GM12878 (cell line): ENCODE results near the gene STARD10. TPM values are rescaled to one million over a fixed set of nuclear protein-coding genes. Genes with fewer than 3 reads are reported as not detected.

ENCODE experiments used
- ATAC-seq: fragments of 200-7000 bp; cut with Tn5 transposase; 3 replicates; pipeline ENCODE4 v1.9.1; 2020; ENCODE audit warnings: mild to moderate bottlenecking, moderate library complexity
- BruUV-seq: library from RNA; stranded (reverse); fragments of 400-500 nt; replicated peaks from 2 replicates; lab custom pipeline; 2021; lab: Mats Ljungman, UMichigan
- CTCF ChIA-PET: fragments of 300-600 bp; sonication (Branson Sonifier 250); formaldehyde crosslinking; extraction: SDS; loops from one replicate; lab custom pipeline; 2021; ENCODE audit warnings: inconsistent platforms; lab: Yijun Ruan, JAX
- POLR2A ChIA-PET: fragments of 350-600 bp; formaldehyde crosslinking; extraction: SDS; loops from one replicate; lab custom pipeline; 2021; ENCODE audit warnings: inconsistent platforms; lab: Charles Lee
- RAD21 ChIA-PET: fragments of 300-600 bp; sonication (Branson Sonifier 250); formaldehyde crosslinking; loops from one replicate; lab custom pipeline; 2023; ENCODE audit warnings: antibody characterized with exemption; ENCODE audit not compliant: unreplicated experiment; lab: Charles Lee
- SMC1A ChIA-PET: fragments of 300-600 bp; sonication (Branson Sonifier 250); formaldehyde crosslinking; loops from one replicate; lab custom pipeline; 2023; ENCODE audit not compliant: unreplicated experiment, uncharacterized antibody; lab: Charles Lee
- DNase-seq: peaks from one replicate; pipeline ENCODE4 v3.0.0-alpha.2; 2011; ENCODE audit warnings: low read depth, low spot score
- FAIRE-seq: peaks from 3 replicates; lab custom pipeline; 2011; peaks lifted over from hg19 to GRCh38; lab: Jason Lieb, UNC
- H2AFZ ChIP-seq: 2 replicates; pipeline ENCODE4 v1.6.0; 2011; ENCODE audit warnings: low read depth, low read length, control low read depth; ENCODE audit not compliant: control insufficient read depth
- H3K27ac ChIP-seq: 2 replicates; pipeline ENCODE4 v1.5.1; 2011; ENCODE audit warnings: control low read depth; ENCODE audit not compliant: control insufficient read depth, insufficient read depth
- H3K27me3 ChIP-seq, 2 experiments: replicated peaks in 1 of 2; 2 replicates each; pipeline versions ENCODE4 v1.6.0 to v1.6.1; 2011; ENCODE audit warnings: low read length in 1 of 2; ENCODE audit not compliant: control insufficient read depth in 2 of 2, insufficient read depth in 2 of 2
- H3K36me3 ChIP-seq, 2 experiments: 2 replicates each; pipeline ENCODE4 v1.5.1; 2011; ENCODE audit warnings: low read length in 1 of 2; ENCODE audit not compliant: control insufficient read depth in 2 of 2, insufficient read depth in 2 of 2
- H3K4me1 ChIP-seq: 2 replicates; pipeline ENCODE4 v1.6.1; 2011; ENCODE audit warnings: mild to moderate bottlenecking, low read length, moderate library complexity, mixed read lengths; ENCODE audit not compliant: control insufficient read depth, insufficient read depth
- H3K4me2 ChIP-seq: 2 replicates; pipeline ENCODE4 v1.6.0; 2011; ENCODE audit warnings: control low read depth; ENCODE audit not compliant: control insufficient read depth, insufficient read depth
- H3K4me3 ChIP-seq: fragments of 200-600 bp; sonication (generic); 2 replicates; pipeline ENCODE4 v1.5.1; 2016
- H3K79me2 ChIP-seq: 2 replicates; pipeline ENCODE4 v1.6.0; 2011; ENCODE audit warnings: low read length; ENCODE audit not compliant: control insufficient read depth, insufficient read depth
- H3K9ac ChIP-seq: 2 replicates; pipeline ENCODE4 v1.8.0; 2011; ENCODE audit warnings: low read length, control low read depth, mixed read lengths; ENCODE audit not compliant: control insufficient read depth, insufficient read depth
- H3K9me3 ChIP-seq: replicated peaks from 3 replicates; pipeline ENCODE4 v1.5.1; 2011; ENCODE audit warnings: mild to moderate bottlenecking, low read length; ENCODE audit not compliant: control insufficient read depth, insufficient read depth
- H4K20me1 ChIP-seq: 2 replicates; pipeline ENCODE4 v1.6.0; 2011; ENCODE audit not compliant: control insufficient read depth, insufficient read depth
- ATF7 ChIP-seq: fragments of 450-650 bp; IDR thresholded peaks from 2 replicates; pipeline ENCODE4 v1.6.1; 2016; ENCODE audit warnings: low read depth, mild to moderate bottlenecking
- BHLHE40 ChIP-seq, 2 experiments: fragments of 450-650 bp in 1 of 2; IDR thresholded peaks; 2 replicates each; pipeline ENCODE4 v1.6.1; 2011 to 2017; ENCODE audit warnings: low read depth in 2 of 2, borderline replicate concordance in 1 of 2, improper control_type of control experiment in 1 of 2, low read length in 1 of 2, mild to moderate bottlenecking in 1 of 2
- CBFB ChIP-seq: IDR thresholded peaks from 2 replicates; pipeline ENCODE4 v1.6.1; 2016; ENCODE audit warnings: antibody characterized with exemption, low read depth
- E2F8 ChIP-seq: fragments of 450-650 bp; IDR thresholded peaks from 2 replicates; pipeline ENCODE4 v1.6.1; 2018; ENCODE audit warnings: mild to moderate bottlenecking, low read depth, moderate library complexity; ENCODE audit not compliant: partially characterized antibody
- GATAD2B ChIP-seq: fragments of 450-650 bp; conservative IDR thresholded peaks from 2 replicates; pipeline ENCODE4 v1.6.1; 2017; ENCODE audit warnings: low read depth, mild to moderate bottlenecking, moderate library complexity
- IKZF1 ChIP-seq: fragments of 450-650 bp; conservative IDR thresholded peaks from 2 replicates; pipeline ENCODE4 v1.6.1; 2017; ENCODE audit warnings: antibody characterized with exemption, mild to moderate bottlenecking
- LARP7 ChIP-seq: fragments of 450-650 bp; IDR thresholded peaks from 2 replicates; pipeline ENCODE4 v1.6.1; 2017; ENCODE audit warnings: mild to moderate bottlenecking
- MEF2B ChIP-seq: fragments of 450-650 bp; IDR thresholded peaks from 2 replicates; pipeline ENCODE4 v1.6.1; 2018; ENCODE audit warnings: mild to moderate bottlenecking, moderate library complexity; ENCODE audit not compliant: partially characterized antibody, poor library complexity, severe bottlenecking
- NBN ChIP-seq: fragments of 450-650 bp; IDR thresholded peaks from 2 replicates; pipeline ENCODE4 v1.6.1; 2016
- NFIC ChIP-seq: IDR thresholded peaks from 2 replicates; pipeline ENCODE4 v1.6.1; 2012; ENCODE audit warnings: low read depth, mild to moderate bottlenecking, inconsistent platforms, low read length, moderate library complexity
- NFYA ChIP-seq: IDR thresholded peaks from 2 replicates; pipeline ENCODE4 v1.6.1; 2011; ENCODE audit warnings: low read depth, mild to moderate bottlenecking, low read length, improper control_type of control experiment, borderline replicate concordance
- NR2F1 ChIP-seq: fragments of 450-650 bp; conservative IDR thresholded peaks from 2 replicates; pipeline ENCODE4 v1.6.1; 2017; ENCODE audit warnings: mild to moderate bottlenecking
- RBBP5 ChIP-seq: fragments of 200-600 bp; sonication (generic); conservative IDR thresholded peaks from 2 replicates; pipeline ENCODE4 v1.6.1; 2016
- RFX5 ChIP-seq: IDR thresholded peaks from 2 replicates; pipeline ENCODE4 v1.6.1; 2011; ENCODE audit warnings: low read depth, low read length, improper control_type of control experiment
- ZNF217 ChIP-seq: fragments of 450-650 bp; IDR thresholded peaks from 2 replicates; pipeline ENCODE4 v1.6.1; 2017; ENCODE audit warnings: antibody characterized with exemption, mild to moderate bottlenecking
- ZNF24 ChIP-seq: fragments of 450-650 bp; IDR thresholded peaks from 2 replicates; pipeline ENCODE4 v1.6.1; 2017; ENCODE audit warnings: antibody characterized with exemption, mild to moderate bottlenecking
- ZNF687 ChIP-seq: fragments of 450-650 bp; IDR thresholded peaks from 2 replicates; pipeline ENCODE4 v1.6.1; 2017; ENCODE audit warnings: mild to moderate bottlenecking, moderate library complexity
- WGBS: methylation state at CpG from one replicate; pipeline ENCODE4 v1.1.6; 2016; ENCODE audit warnings: low lambda C conversion rate; ENCODE audit not compliant: insufficient replicate concordance, insufficient coverage; ENCODE audit errors: missing lambda C conversion rate; 5-methylcytosine and 5-hydroxymethylcytosine counted together
- in situ Hi-C: fragments of 300-500 bp; cut with MboI; formaldehyde crosslinking; loops from 9 replicates; pipeline ENCODE4 v1.14.3; 2018; ENCODE audit warnings: mixed read lengths
- intact Hi-C: fragments of 100-400 bp; cut with micrococcal nuclease; formaldehyde crosslinking; loops from one replicate; pipeline ENCODE4 v1.14.2; 2022; ENCODE audit not compliant: unreplicated experiment
- polyA plus RNA-seq, 11 experiments: library from polyadenylated mRNA; depleted of rRNA in 4 of 11; unstranded in 6 of 11; stranded (reverse) in 5 of 11; fragments of >200 nt; fragmentation: Nextera tagmentation in 4 of 11; fragmentation: Illumina TruSeq in 1 of 11; extraction: Ambion mirVana in 4 of 11; extraction: Trizol in 1 of 11; gene quantifications; 1 replicate in 1 of 11; 2 replicates in 10 of 11; pipeline versions ENCODE4 v1.2.1 to v1.2.3, GENCODE V29; 2011 to 2016; ENCODE audit warnings: inconsistent platforms in 2 of 11, missing spikeins in 2 of 11, low read depth in 1 of 11
- total RNA-seq, 4 experiments: library from RNA; depleted of rRNA in 3 of 4; stranded (reverse); fragments of >200 nt in 3 of 4; fragmentation: Illumina TruSeq in 1 of 4; extraction: Trizol in 1 of 4; gene quantifications; 2 replicates each; pipeline versions ENCODE4 v1.2.1 to v1.2.3, GENCODE V29; 2013 to 2021

STARD10 gene
- total and polyA plus RNA-seq, 10 of the 15 experiments (the other 5 are each of a cell fraction or from before 2014, with no cell fraction given), result 0.15 to 43.2 (median 23.1) TPM

GRCh38 chr11:72741429-72741833, 52.4 kb downstream of the STARD10 start:
- Histone ChIP-seq H3K79me2 (peaks cover 89% of the 10 kb centered on the region), H3K27me3 (no peaks in the 10 kb centered on the region), H3K36me3 (no peaks in the 10 kb centered on the region), H3K4me2 (peak overlapping the region; percentile 99), H3K4me3 (peak overlapping the region; percentile 31; the same call in 1 of the 2 replicates), H3K4me1 (peaks cover 91% of the 10 kb centered on the region), H4K20me1 (no peaks in the 10 kb centered on the region), H3K9ac (peak overlapping the region; percentile 45; the same call in 1 of the 2 replicates), H3K9me3 (no peaks in the 10 kb centered on the region), H3K27ac (peak overlapping the region; percentile 98), H2AFZ (no peak overlapping the region)
- POLR2A ChIA-PET, result interaction anchor here (0.8 to 5.9 kb wide), 5 partner anchors 9 to 74 kb away, joined by 3 to 40 read pairs (median 9); partner anchors contain the start of gene STARD10
- BruUV-seq, result no TSS peak
- intact Hi-C loops (loop anchor here (5.0 to 10.0 kb wide), 4 partner anchors 51 to 413 kb away; partner anchors contain the start of genes ATG16L2 and STARD10), in situ Hi-C loops (no loop called here)
- SMC1A ChIA-PET, result interaction anchor here (1.3 to 5.4 kb wide), 6 partner anchors 9 to 73 kb away, joined by 5 to 41 read pairs (median 16); partner anchors contain the start of genes ATG16L2 and STARD10
- RAD21 ChIA-PET, result interaction anchor here (0.9 to 8.2 kb wide), 10 partner anchors 9 to 423 kb away, joined by 3 to 55 read pairs (median 5); partner anchors contain the start of genes ARAP1 and STARD10
- ATAC-seq (peak; percentile 49), DNase-seq (no peak), FAIRE-seq (no peak)
- CTCF ChIA-PET, result interaction anchor here (0.6 to 7.5 kb wide), 9 partner anchors 11 to 641 kb away, joined by 3 to 89 read pairs (median 4); partner anchors contain the start of gene STARD10
- whole genome bisulfite sequencing, result 22% methylated on average over 8 of the region's 8 CpGs
- peak; percentile 31; the same call in 1 of the 2 replicates for TF ChIP-seq ATF7
- peak; percentile 96 for TF ChIP-seq NR2F1
- TF ChIP-seq NFIC, result no peak
- no peak for TF ChIP-seq RFX5
- peak; percentile 38; the same call in 1 of the 2 replicates for TF ChIP-seq NBN
- peak; percentile 16 to 68; a peak in 3 of 4 replicates for TF ChIP-seq BHLHE40 (IDR thresholded peaks at IDR 0.05; ENCODE audit: borderline replicate concordance in 1 of 2, low read depth in 2 of 2, low read length in 1 of 2)
- no peak for TF ChIP-seq RBBP5
- TF ChIP-seq MEF2B, result peak; percentile 32
- no peak for TF ChIP-seq E2F8
- peak; percentile 78 for TF ChIP-seq GATAD2B
- TF ChIP-seq CBFB, result peak; percentile 68; the same call in 1 of the 2 replicates
- TF ChIP-seq ZNF217, result no peak
- no peak for TF ChIP-seq NFYA
- peak; percentile 94 for TF ChIP-seq IKZF1
- no peak for TF ChIP-seq LARP7
- TF ChIP-seq ZNF24, result no peak
- no peak for TF ChIP-seq ZNF687
